HEK293T (cell line): Measurements from ENCODE around the gene SLC1A4.
A peak's percentile ranks its signal among the peaks of the same experiment; 100 is the strongest.

ENCODE experiments used
- CTCF ChIA-PET: fragments of 350-600 bp; formaldehyde crosslinking; extraction: SDS; loops from one replicate; lab custom pipeline; 2021; ENCODE audit warnings: antibody characterized with exemption, inconsistent platforms; lab: Yijun Ruan, JAX
- POLR2A ChIA-PET: fragments of 350-600 bp; formaldehyde crosslinking; extraction: SDS; loops from one replicate; lab custom pipeline; 2020; ENCODE audit warnings: antibody characterized with exemption, inconsistent platforms; lab: Yijun Ruan, JAX
- DNase-seq: peaks from one replicate; pipeline ENCODE4 v3.0.0; 2012; ENCODE audit warnings: mixed read lengths; ENCODE audit errors: extremely low spot score
- ARNT ChIP-seq: fragments of 450-650 bp; IDR thresholded peaks from 2 replicates; pipeline ENCODE4 v1.6.1; 2017; ENCODE audit warnings: mild to moderate bottlenecking
- BHLHE40 ChIP-seq: fragments of 450-650 bp; IDR thresholded peaks from 2 replicates; pipeline ENCODE4 v1.6.1; 2016; ENCODE audit warnings: mild to moderate bottlenecking, moderate library complexity, borderline replicate concordance
- CTBP1 ChIP-seq: fragments of 450-650 bp; IDR thresholded peaks from 2 replicates; pipeline ENCODE4 v1.6.1; 2016; ENCODE audit warnings: borderline replicate concordance
- ELF4 ChIP-seq: fragments of 450-650 bp; IDR thresholded peaks from 2 replicates; pipeline ENCODE4 v1.6.1; 2017; ENCODE audit warnings: antibody characterized with exemption
- FOXA1 ChIP-seq: fragments of 450-650 bp; IDR thresholded peaks from 2 replicates; pipeline ENCODE4 v1.6.1; 2016; ENCODE audit warnings: mild to moderate bottlenecking
- FOXK2 ChIP-seq: fragments of 450-650 bp; IDR thresholded peaks from 2 replicates; pipeline ENCODE4 v1.6.1; 2016; ENCODE audit warnings: mild to moderate bottlenecking
- FOXM1 ChIP-seq: fragments of 450-650 bp; IDR thresholded peaks from 2 replicates; pipeline ENCODE4 v1.6.1; 2017; ENCODE audit warnings: mild to moderate bottlenecking, borderline replicate concordance
- HDGF ChIP-seq: fragments of 450-650 bp; IDR thresholded peaks from 2 replicates; pipeline ENCODE4 v1.6.1; 2017; ENCODE audit warnings: antibody characterized with exemption, borderline replicate concordance
- L3MBTL2 ChIP-seq: fragments of 450-650 bp; conservative IDR thresholded peaks from 2 replicates; pipeline ENCODE4 v1.6.1; 2016; ENCODE audit warnings: mild to moderate bottlenecking
- LEF1 ChIP-seq: fragments of 450-650 bp; IDR thresholded peaks from 2 replicates; pipeline ENCODE4 v1.6.1; 2017; ENCODE audit warnings: mild to moderate bottlenecking, borderline replicate concordance
- NFRKB ChIP-seq: fragments of 450-650 bp; IDR thresholded peaks from 2 replicates; pipeline ENCODE4 v1.6.1; 2016; ENCODE audit warnings: mild to moderate bottlenecking, moderate library complexity
- SP1 ChIP-seq: fragments of 450-650 bp; IDR thresholded peaks from 2 replicates; pipeline ENCODE4 v1.6.1; 2017
- SUZ12 ChIP-seq: fragments of 450-650 bp; IDR thresholded peaks from 2 replicates; pipeline ENCODE4 v1.6.1; 2016; ENCODE audit warnings: mild to moderate bottlenecking
- TARDBP ChIP-seq: fragments of 450-650 bp; IDR thresholded peaks from 2 replicates; pipeline ENCODE4 v1.6.1; 2016
- ZNF384 ChIP-seq: fragments of 450-650 bp; IDR thresholded peaks from 2 replicates; pipeline ENCODE4 v1.6.1; 2016
- TF ChIP-seq, protein P1 (sequence below): fragments of 450-650 bp; IDR thresholded peaks from 2 replicates; pipeline ENCODE4 v1.6.1; 2016

Gene SLC1A4

DNA sequence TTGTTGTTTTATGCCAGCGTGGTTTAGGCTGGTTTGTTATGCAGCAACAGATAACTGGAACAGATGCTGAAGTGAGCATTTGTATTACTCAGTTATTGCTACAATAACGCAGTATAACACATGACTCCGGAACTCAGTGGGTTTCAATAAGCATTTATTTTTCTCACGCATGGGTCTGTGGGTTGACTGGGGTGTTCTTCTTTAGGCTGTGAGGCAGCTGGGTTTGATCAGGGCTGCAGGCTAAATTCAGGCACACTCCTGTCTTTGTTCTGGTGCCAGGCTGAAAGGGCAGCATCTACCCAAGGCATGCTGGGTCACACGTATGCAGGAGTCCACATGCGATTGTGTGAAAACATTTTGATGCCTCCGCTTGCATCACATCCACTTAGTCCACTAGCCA, 3.8 kb upstream of the SLC1A4 start:
- ChIA-PET CTCF (no interaction called here), POLR2A (no interaction called here)
- no peak for DNase-seq
- TF ChIP-seq TARDBP (no peak), ARNT (no peak), FOXK2 (no peak), ZNF384 (no peak), SP1 (no peak), HDGF (no peak), NFRKB (no peak), BHLHE40 (no peak)

DNA sequence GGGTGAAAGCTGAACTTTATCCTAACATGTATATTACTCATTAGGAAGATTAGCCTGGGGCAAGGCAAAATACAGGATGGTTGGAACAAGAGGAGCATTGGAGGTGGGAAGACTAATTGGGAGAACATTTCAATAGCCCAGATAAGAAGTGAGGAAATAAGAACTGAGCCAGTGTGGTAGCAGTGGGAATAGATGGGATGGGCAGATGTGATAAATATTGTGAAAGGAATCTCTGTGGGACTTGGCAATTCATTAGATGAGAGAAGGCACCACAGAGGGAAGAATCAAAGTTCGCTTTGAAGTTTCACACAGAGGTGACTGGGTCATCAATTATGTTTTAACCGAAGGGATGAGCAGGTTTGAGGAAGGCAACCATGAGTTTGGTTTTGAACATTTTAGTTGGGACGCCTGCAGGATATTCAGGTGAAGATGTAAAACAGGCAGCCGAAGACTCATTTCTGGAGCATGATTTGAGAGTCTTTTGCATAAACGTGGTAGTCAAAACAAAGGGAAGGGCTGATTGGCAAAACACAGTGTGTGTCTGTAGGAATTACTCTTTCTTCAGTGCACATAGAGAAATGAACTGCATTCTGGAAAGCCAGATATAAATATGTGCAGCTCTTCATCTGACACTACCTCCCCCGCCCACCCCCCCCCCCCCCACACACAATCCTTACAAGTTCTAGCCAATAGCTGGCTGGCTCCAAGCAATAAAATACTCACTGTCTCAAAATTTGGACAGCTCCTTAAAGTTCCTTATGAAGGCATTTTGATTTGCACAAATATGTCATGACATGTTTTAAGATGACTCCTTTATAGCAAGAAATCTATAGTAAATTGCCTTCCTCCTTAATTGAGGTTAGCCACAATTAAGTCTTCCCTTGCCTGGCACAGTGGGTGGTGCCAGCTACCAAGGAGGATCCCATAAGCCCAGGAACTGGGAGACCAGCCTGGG, 1.9 kb upstream of the SLC1A4 start:
- ChIA-PET POLR2A (interaction anchor here (0.6 to 1.6 kb wide), 6 partner anchors 9 to 68 kb away, joined by 3 to 6 read pairs (median 3); no protein-coding TSS in a partner anchor), CTCF (interaction anchor here (1.3 kb wide), 1 partner anchor 9 kb away, joined by 4 read pairs; no protein-coding TSS in a partner anchor)
- DNase-seq, result no peak
- TF ChIP-seq CTBP1 (no peak), FOXK2 (no peak), TARDBP (no peak), NFRKB (no peak), ELF4 (no peak), ARNT (no peak), SUZ12 (no peak), FOXA1 (no peak), SP1 (no peak), ZNF384 (no peak), HDGF (no peak), L3MBTL2 (no peak), LEF1 (no peak)
- TF ChIP-seq, protein P1, sequence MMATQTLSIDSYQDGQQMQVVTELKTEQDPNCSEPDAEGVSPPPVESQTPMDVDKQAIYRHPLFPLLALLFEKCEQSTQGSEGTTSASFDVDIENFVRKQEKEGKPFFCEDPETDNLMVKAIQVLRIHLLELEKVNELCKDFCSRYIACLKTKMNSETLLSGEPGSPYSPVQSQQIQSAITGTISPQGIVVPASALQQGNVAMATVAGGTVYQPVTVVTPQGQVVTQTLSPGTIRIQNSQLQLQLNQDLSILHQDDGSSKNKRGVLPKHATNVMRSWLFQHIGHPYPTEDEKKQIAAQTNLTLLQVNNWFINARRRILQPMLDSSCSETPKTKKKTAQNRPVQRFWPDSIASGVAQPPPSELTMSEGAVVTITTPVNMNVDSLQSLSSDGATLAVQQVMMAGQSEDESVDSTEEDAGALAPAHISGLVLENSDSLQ, result no peak

DNA sequence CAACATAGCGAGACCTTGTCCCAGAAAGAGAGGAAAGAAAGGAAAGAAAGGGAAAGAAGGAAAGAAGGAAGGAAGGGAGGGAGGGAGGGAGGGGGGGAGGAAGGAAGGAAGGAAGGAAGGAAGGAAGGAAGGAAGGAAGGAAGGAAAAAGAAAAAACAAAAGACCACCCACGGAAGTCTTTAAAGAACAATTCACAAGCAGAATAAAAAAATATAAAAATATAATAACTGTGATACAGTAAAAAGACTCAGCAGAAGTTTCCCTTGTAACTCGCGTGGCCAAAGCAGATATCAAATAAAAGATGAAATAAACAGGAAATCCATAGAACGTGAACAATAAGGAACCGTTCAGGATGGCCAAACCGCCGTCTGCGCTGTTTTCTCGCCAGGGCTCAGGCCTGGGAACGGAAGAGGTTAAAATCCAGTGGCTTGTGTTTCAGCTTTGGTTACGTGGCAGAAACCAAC, 1.2 kb upstream of the SLC1A4 start:
- ChIA-PET CTCF (interaction anchor here (1.3 kb wide), 1 partner anchor 9 kb away, joined by 4 read pairs; no protein-coding TSS in a partner anchor), POLR2A (interaction anchor here (1.0 to 1.6 kb wide), 8 partner anchors 8 to 43 kb away, joined by 3 to 6 read pairs (median 3); no protein-coding TSS in a partner anchor)
- no peak for DNase-seq
- TF ChIP-seq ARNT (no peak), BHLHE40 (no peak), TARDBP (no peak), L3MBTL2 (no peak; the same call in 1 of the 2 replicates), FOXA1 (no peak), CTBP1 (no peak), HDGF (no peak), ZNF384 (no peak)
- TF ChIP-seq, protein P1, result no peak

DNA sequence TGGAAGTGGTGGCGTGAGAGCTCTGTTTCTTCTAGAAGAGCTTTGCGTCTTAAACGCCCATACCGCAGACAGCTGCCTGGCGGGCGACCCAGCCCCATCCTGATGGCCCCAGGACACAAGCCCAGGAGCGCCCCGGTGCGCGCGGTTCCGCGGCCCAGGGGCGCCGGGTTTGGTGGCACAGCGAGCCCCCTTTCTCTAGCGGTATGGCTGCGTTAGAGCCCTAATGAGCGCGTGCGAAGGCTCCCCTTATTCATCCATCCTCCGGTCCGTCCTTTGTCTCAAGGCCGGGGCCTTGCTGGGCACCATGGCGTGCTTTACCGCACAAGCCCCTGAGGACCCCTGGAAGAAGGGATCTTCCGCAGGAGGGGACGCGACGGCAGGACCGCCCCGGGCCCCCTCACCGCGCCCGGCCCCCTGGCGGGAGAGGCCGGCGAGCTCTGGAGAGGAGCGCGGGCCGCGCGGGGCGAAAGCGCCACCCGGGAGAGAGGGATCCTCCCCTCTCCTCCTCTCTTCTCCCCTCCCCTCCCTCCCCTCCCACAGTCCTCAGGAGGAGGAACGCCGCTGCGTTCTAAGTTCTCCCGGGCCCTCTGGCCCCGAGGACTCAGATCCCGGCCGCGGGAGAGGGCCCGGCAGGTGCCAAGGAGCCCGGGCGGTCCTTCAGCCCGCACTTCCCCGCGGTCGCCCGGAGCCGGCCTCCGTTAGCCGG, 626 bp upstream of the SLC1A4 start:
- peak; percentile 75 for DNase-seq
- CTCF ChIA-PET, result interaction anchor here (1.3 kb wide), 1 partner anchor 8 kb away, joined by 4 read pairs; no protein-coding TSS in a partner anchor
- POLR2A ChIA-PET, result interaction anchor here (1.0 to 1.7 kb wide), 11 partner anchors 8 to 66 kb away, joined by 3 to 6 read pairs (median 3); no protein-coding TSS in a partner anchor
- no peak for TF ChIP-seq ZNF384
- TF ChIP-seq HDGF, result no peak
- no peak for TF ChIP-seq CTBP1
- peak; percentile 37; the same call in 1 of the 2 replicates for TF ChIP-seq ARNT

GRCh38 chr2:64989982-64990614, 899 bp downstream of the SLC1A4 start:
- ChIA-PET POLR2A (interaction anchor here (1.1 to 1.7 kb wide), 2 partner anchors 29 to 48 kb away, joined by 3 to 4 read pairs; no protein-coding TSS in a partner anchor), CTCF (interaction anchor here (0.6 to 1.4 kb wide), 3 partner anchors 67 to 277 kb away, joined by 3 to 4 read pairs (median 3); no protein-coding TSS in a partner anchor)
- no peak for TF ChIP-seq NFRKB
- no peak for TF ChIP-seq LEF1
- TF ChIP-seq, protein P1, result no peak
- no peak for TF ChIP-seq ELF4
- no peak for TF ChIP-seq CTBP1
- TF ChIP-seq SP1, result no peak
- TF ChIP-seq TARDBP, result no peak
- no peak for TF ChIP-seq FOXM1
- no peak for TF ChIP-seq SUZ12
- no peak for TF ChIP-seq FOXK2
- TF ChIP-seq L3MBTL2, result no peak
- no peak for TF ChIP-seq FOXA1
- TF ChIP-seq BHLHE40, result no peak
- no peak for TF ChIP-seq ARNT
- no peak for TF ChIP-seq HDGF
- no peak for TF ChIP-seq ZNF384
- no peak for DNase-seq
